MM.1S (cell line): ENCODE results near the gene NDUFB8.

Experiments
- CTCF ChIP-seq: fragments of 300-600 bp; sonication (generic); IDR thresholded peaks from 2 replicates; pipeline ENCODE4 v1.5.1; 2016; ENCODE audit warnings: antibody characterized with exemption, low read length, mixed read lengths
- EZH2 ChIP-seq: fragments of 300-600 bp; sonication (generic); optimal IDR thresholded peaks from 2 replicates; pipeline ENCODE3; 2017; ENCODE audit warnings: low read depth, mild to moderate bottlenecking, antibody characterized with exemption, low read length, mixed read lengths
- EZH2phosphoT487 ChIP-seq: fragments of 300-600 bp; sonication (generic); IDR thresholded peaks from 2 replicates; pipeline ENCODE4 v1.6.1; 2018; ENCODE audit warnings: antibody characterized with exemption, low read length

- TF ChIP-seq CTCF (peak; percentile 74), EZH2 (no peak), EZH2phosphoT487 (no peak)
Measured at GRCh38 chr10:100508691-100509150, 20.9 kb downstream of the NDUFB8 start.
